ENCODE measurements around the gene KLHL40.

DNA sequence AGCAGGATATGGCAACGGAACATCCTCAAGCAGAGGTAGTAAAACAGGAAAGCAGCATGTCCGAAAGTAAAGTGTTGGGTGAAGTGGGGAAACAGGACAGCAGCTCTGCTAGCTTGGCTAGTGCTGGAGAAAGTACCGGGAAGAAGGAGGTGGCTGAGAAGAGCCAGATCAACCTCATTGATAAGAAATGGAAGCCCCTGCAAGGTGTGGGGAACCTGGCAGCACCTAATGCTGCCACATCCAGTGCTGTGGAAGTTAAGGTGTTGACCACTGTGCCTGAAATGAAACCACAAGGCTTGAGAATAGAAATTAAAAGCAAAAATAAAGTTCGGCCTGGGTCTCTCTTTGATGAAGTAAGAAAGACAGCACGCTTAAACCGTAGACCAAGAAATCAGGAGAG is 46.1 kb upstream of the KLHL40 start:
- TF ChIP-seq, protein P1, sequence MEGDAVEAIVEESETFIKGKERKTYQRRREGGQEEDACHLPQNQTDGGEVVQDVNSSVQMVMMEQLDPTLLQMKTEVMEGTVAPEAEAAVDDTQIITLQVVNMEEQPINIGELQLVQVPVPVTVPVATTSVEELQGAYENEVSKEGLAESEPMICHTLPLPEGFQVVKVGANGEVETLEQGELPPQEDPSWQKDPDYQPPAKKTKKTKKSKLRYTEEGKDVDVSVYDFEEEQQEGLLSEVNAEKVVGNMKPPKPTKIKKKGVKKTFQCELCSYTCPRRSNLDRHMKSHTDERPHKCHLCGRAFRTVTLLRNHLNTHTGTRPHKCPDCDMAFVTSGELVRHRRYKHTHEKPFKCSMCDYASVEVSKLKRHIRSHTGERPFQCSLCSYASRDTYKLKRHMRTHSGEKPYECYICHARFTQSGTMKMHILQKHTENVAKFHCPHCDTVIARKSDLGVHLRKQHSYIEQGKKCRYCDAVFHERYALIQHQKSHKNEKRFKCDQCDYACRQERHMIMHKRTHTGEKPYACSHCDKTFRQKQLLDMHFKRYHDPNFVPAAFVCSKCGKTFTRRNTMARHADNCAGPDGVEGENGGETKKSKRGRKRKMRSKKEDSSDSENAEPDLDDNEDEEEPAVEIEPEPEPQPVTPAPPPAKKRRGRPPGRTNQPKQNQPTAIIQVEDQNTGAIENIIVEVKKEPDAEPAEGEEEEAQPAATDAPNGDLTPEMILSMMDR (conservative IDR thresholded peaks at IDR 0.05; ENCODE audit: low read depth, low read length), result no peak
- TF ChIP-seq EZH2 (IDR thresholded peaks at IDR 0.05; ENCODE audit: borderline replicate concordance, low read depth, low read length, poor library complexity, severe bottlenecking), result no peak
